Ectodermal cell (in vitro differentiated cells): Measurements from ENCODE around the gene BCAM.

Source experiments
- H3K27ac ChIP-seq: 2 replicates; pipeline ENCODE4 v1.7.0; 2013; ENCODE audit warnings: mild to moderate bottlenecking, low read depth, low read length; ENCODE audit not compliant: insufficient read depth, poor library complexity, severe bottlenecking
- H3K27me3 ChIP-seq: 2 replicates; pipeline ENCODE4 v1.7.0; 2013; ENCODE audit warnings: mild to moderate bottlenecking, low read length; ENCODE audit not compliant: insufficient read depth, control insufficient read depth, poor library complexity, severe bottlenecking
- H3K36me3 ChIP-seq: one replicate; pipeline ENCODE4 v1.7.0; 2013; ENCODE audit warnings: low read length; ENCODE audit not compliant: control insufficient read depth, insufficient read depth
- H3K4me1 ChIP-seq: one replicate; pipeline ENCODE4 v1.7.0; 2013; ENCODE audit warnings: low read length; ENCODE audit not compliant: control insufficient read depth, insufficient read depth
- H3K4me3 ChIP-seq: 2 replicates; pipeline ENCODE4 v1.7.0; 2013; ENCODE audit warnings: low read depth, low read length, control low read depth; ENCODE audit not compliant: insufficient read depth
- H3K9me3 ChIP-seq: 2 replicates; pipeline ENCODE4 v1.7.0; 2013; ENCODE audit warnings: mild to moderate bottlenecking, low read length, moderate library complexity; ENCODE audit not compliant: control insufficient read depth
- WGBS, 2 experiments: methylation state at CpG; one replicate each; pipeline ENCODE4 v1.1.7; 2013; ENCODE audit warnings: missing lambda C conversion rate in 2 of 2; 5-methylcytosine and 5-hydroxymethylcytosine counted together

BCAM gene

DNA sequence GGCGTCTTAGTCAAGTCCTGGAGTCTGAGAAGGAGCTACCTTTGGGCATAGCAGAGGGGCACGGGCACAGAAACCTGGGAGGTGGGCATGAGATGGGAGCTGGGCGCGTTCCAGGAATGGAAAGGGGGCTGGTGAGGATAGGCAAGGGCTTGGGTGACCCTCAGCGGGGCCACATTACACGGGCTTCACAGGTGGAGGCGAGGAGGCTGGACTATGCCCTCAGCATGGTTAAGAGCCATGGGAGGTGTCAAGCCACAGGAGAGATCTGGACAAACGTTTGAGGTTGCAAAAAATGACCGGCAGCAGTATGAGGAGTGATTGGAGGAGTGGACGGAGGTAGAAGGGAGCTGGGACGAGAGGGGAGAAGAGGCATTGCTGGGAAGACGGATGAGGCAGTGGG is 58.7 kb downstream of the BCAM start:
- Histone ChIP-seq H3K36me3 (peaks cover 47% of the 10 kb centered on the region), H3K4me3 (no peak overlapping the region), H3K27ac (no peak overlapping the region), H3K27me3 (no peaks in the 10 kb centered on the region), H3K4me1 (no peaks in the 10 kb centered on the region), H3K9me3 (no peaks in the 10 kb centered on the region)
- 90 to 92% methylated on average over 12 of the region's 12 CpGs for WGBS, 2 experiments

DNA sequence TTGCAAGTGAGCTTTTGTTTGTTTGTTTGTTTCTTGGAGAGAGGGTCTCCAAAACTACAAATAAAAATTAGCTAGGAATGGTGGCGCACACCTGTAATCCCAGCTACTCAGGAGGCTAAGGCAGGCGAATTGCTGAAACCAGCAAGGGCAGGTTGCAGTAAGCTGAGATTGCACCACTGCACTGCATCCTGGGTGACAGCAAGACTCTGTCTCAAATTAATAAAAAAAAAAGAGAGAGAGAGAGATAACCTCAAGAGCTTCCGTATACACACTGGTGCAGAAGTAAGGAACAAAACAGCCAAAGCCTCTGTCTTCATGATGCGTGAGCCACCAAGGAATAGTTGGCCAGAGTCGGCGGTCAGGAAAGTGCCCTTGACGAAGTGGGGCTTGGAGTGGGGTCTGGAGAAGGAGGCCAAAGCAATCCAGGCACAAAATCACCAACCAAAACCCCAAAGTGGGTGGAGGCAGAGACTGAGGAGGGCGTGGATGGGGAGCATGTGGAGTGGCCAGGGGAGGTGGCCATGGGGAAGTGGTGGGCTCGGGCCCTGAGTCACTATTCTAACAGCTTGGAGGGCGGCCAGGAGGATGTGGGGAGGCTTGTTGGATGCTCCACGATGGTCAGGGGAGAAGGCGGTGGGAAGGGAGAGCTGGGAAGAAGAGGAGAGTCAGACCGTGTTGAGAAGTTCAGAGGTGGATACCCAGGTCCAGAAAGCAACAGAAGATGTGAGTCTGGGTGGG is 61.0 kb downstream of the BCAM start:
- 94 to 96% methylated on average over 13 of the region's 13 CpGs for WGBS, 2 experiments
- no peak overlapping the region for H3K4me3 ChIP-seq
- no peaks in the 10 kb centered on the region for H3K4me1 ChIP-seq
- no peak overlapping the region for H3K27ac ChIP-seq
- H3K27me3 ChIP-seq: no peaks in the 10 kb centered on the region
- peaks cover 67% of the 10 kb centered on the region for H3K36me3 ChIP-seq
- no peaks in the 10 kb centered on the region for H3K9me3 ChIP-seq
